GM12801 (cell line): Measurements from ENCODE around the gene PEMT.

Experiments
- TF ChIP-seq, protein P1 (sequence below): IDR thresholded peaks from one replicate; pipeline ENCODE4 v1.5.1; 2011; ENCODE audit warnings: control low read depth; ENCODE audit not compliant: insufficient read length; ENCODE audit errors: extremely low read depth

The PEMT gene

DNA sequence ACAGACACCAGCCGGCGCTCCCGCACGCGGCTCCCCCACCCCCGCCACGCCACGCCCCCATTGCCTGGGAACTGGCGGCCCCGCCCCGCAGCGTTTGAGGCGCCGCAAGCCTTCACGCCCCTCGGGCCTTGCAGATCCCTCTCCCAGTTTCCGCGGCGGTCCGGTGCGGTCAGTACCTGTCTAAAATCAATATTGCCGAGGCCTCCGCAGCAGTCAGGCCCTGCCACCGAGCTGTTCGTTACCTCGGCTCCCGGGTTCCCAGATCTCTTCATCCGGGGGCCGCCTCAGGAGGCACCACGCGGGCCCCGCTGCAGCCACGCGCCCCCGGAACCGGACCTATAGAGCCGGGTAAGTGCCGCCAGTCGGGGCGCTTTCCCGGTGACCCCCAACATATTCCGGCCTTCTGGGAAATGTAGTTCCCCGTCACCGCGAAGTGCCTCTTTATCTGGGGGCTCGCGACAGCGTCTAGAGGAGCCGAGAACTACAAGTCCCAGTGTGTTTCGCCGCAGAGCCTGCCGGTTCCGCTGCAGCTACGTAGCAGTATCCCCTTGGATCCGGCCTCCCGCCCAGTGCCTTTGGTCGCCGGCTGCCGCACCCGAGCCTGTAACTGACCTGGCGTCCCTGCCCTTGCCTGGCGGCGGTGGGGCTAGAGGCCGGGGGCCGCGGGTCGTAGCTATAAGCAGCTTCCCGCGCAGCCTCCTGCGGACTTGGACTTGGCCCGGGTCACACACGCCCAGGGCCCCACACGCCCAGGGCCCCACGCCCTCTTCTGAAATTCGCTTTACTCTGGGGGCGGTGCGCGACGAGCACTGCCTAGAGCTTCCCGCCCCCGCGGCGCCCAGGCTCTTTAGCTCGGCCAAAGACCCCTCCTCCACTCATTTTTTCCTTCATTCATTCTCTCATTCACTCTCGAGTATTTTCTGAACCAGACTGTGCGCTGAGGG lies at the start of gene PEMT:
TSS of gene PEMT (minus strand) at position 354 of the 944 bp plus-strand sequence. CDS start at position 272, 82 bp downstream.
- TF ChIP-seq, protein P1, sequence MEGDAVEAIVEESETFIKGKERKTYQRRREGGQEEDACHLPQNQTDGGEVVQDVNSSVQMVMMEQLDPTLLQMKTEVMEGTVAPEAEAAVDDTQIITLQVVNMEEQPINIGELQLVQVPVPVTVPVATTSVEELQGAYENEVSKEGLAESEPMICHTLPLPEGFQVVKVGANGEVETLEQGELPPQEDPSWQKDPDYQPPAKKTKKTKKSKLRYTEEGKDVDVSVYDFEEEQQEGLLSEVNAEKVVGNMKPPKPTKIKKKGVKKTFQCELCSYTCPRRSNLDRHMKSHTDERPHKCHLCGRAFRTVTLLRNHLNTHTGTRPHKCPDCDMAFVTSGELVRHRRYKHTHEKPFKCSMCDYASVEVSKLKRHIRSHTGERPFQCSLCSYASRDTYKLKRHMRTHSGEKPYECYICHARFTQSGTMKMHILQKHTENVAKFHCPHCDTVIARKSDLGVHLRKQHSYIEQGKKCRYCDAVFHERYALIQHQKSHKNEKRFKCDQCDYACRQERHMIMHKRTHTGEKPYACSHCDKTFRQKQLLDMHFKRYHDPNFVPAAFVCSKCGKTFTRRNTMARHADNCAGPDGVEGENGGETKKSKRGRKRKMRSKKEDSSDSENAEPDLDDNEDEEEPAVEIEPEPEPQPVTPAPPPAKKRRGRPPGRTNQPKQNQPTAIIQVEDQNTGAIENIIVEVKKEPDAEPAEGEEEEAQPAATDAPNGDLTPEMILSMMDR = no peak

DNA sequence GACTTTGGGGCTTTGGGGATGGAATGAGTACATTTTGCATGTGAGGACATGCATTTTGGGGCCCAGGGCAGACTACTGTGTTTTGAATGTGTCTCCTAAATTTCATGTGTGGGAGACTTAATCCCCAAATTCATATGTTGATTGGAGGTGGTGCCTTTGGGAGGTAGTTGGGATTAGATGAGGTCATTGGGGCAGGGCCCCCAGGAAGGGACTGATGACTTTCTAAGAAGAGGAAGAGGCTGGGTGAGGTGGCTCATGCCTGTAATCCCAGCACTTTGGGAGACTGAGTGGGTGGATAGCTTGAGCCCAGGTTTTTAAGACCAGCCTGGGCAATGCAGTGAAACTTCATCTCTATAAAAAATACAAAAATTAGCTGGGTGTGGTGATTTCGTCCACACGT lies 47.0 kb upstream of the PEMT start:
- TF ChIP-seq, protein P1 = no peak

DNA sequence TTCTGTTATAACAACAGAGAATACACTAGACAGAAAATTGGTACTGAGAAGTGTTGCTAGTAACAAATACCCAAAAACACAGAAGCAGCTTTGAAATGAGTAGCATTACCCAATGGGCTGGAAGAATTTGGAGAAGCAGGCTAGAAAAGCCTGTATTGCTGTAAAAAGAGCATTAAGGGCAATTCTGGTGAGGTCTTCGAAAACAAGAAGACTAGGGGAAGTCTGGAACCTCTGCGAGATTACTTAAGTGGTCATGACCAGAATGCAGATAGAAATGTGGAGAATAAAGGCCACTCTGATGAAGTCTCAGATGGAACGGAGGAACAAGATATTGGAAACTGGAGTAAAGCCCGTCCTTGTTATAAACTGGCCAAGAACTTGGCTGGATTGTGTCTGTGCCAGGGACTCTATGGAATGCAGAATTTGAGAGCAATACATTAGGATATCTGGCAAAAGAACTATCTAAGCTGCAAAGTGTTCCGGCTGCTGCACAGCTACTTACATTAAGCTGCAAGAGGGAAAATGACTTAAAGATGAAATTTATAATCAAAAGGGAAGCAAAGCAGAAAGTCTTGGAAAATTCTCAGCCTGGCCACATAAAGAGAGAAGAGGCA lies 44.9 kb upstream of the PEMT start:
- TF ChIP-seq, protein P1 = no peak

DNA sequence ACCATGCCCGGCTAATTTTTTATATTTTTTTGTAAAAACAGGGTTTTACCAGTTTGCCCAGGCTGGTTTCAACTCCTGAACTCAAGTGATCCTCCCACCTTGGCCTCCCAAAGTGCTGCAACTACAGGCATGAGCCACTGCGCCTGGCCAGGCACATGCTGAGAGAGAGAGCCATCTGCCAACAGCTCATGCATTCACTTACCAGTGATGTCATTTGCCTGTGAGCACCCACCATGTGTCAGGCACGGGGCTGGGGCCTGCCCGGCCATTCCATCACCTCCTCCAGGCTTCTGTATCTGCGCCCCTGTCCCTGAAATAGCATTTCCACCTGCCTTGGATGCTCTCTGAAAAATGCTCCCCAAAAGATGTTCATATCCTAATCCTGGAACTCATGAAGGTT lies 43.6 kb upstream of the PEMT start:
- TF ChIP-seq, protein P1 = no peak

DNA sequence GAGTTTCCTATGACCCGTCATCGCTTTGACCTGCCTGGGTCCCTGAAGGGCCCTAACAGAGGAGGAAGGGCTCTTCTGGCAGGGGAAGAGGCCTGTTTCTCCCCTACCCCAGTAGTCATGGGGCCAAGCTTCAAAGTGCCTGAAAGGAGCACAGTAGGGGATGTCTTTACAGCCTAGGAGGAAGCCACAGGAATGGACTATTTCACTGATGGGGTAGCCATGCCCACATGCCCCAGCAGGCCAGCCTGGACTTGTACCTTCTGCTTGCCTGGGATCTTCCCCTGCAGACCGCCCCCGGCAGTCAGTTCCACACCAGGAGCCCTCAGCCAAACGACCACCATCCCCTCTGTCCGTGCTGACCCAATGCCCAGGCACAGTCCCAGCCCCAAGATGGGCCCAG lies 41.8 kb upstream of the PEMT start:
- TF ChIP-seq, protein P1 = no peak

DNA sequence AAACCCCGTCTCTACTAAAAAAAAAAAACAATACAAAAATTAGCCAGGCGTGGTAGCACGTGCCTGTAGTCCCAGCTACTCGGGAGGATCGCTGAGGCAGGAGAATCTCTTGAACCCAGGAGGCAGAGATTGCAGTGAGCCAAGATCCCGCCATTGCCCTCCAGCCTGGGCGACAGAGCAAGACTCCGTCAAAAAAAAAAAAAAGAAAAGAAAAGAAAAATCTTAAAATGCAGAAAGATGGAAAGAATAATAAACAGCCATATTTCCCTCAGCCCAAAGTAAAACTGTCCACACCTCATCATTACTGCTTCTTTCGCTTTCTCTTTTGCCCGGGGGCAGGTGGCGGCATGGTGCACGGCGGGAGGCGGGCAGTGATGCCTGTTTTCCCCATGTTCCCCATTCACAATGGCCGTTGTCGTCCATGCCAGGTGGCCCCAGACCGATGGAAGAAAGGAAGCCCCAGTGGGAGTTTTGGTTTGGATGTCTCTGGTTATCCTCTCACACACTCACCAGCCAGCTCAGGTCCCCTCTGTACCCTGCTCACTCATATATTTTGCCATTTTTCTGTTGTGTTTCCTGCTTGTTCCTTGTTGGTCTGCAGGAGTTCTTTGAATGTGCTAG lies 37.0 kb upstream of the PEMT start:
- TF ChIP-seq, protein P1 = no peak

DNA sequence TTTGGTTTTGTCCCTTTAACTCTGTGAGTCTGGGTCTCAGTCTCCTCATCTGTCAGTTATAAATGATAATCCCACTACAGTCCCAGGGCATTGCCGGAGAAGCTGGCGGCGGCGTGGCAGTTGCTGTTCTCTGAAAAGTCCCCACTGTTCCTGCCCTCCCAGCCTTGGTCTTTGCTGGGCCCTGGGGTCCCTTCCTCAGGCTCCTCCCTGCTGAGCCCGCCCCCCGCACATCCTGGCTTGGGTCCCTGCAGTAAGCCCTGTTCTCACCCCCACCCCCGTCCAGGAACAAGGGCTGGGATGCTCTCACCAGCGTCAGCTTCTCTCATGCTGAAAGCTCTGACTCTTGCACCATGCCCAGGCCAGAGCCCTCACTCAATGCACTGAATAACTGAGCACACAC lies 35.3 kb upstream of the PEMT start:
- TF ChIP-seq, protein P1 = no peak
